ENCODE measurements around the gene GMIP. TPM values are rescaled to one million over a fixed set of nuclear protein-coding genes. Genes with fewer than 3 reads are reported as not detected.
A peak's percentile ranks its signal among the peaks of the same experiment; 100 is the strongest.

Gene GMIP
- polyA plus RNA-seq, 3 donors, result 41.4 to 91.4 (median 75.1) TPM

DNA sequence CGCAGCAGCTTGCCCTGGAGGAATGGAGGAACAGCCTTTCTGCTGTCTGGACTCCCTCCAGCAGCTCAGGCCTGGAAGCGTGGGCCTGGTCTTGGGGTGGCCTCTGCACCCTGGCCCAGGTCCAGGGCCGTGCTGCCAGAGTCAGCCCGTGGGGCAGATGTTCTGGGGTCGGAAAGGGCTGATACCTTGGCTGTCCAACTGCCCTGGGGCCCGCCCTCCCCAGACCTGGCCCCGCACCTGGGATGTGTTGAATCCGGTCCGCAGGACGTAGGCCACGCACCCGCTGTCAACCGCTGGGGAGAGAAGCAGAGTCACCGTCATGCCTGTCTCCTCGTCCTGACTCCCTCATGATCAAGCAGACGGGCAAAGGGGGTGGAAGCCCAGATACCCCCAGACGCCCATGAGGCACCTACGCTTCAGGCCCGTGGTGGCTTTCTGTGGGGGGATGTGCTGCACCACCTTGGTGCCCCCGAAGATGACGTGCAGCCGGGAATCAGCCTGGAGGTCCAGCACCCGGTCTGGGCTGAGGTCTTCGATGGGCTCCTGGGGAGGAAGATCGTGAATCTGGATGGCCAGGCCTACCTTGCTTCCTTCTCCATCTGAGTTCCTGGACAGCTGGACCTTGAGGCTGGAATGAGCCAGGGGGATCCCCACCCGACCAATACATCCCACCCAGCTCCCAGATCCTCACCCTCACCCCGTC, 12.3 kb upstream of the GMIP start:
- Mint-ChIP-seq H3K9me3 (no peaks in the 10 kb centered on the region), H3K27me3 (ENCODE audit: low read depth in 3 of 3) (peaks cover 0 to 10% (median 0%) of the 10 kb centered on the region in 3 donors), H3K4me3 (no peak overlapping the region), H3K36me3 (peaks cover 84 to 93% of the 10 kb centered on the region in 2 donors), H3K4me1 (no peaks in the 10 kb centered on the region), H3K27ac (peak overlapping the region in 4 of 7 donors; percentile 42 to 55 (median 48))
- no peak overlapping the region for H3K4me3 ChIP-seq (replicated peaks in 1 of 3; ENCODE audit: low read depth in 2 of 3, low read length in 3 of 3)
- 98% methylated on average over 24 of the region's 27 CpGs for WGBS (ENCODE audit: insufficient coverage)
- H3K9ac ChIP-seq (ENCODE audit: insufficient read depth, low read length, poor library complexity, severe bottlenecking), result no peak overlapping the region
- H3K9me3 ChIP-seq (replicated peaks in 1 of 2; ENCODE audit: control insufficient read depth in 1 of 2, insufficient read depth in 1 of 2, low read length in 2 of 2), result no peaks in the 10 kb centered on the region
- no peaks in the 10 kb centered on the region for H3K4me1 ChIP-seq (ENCODE audit: control insufficient read depth in 1 of 2, insufficient read depth in 2 of 2, low read length in 2 of 2)
- TF ChIP-seq CTCF (IDR thresholded peaks at IDR 0.05), result no peak
- H4K20me1 ChIP-seq (ENCODE audit: insufficient read depth, low read length), result peaks cover 9% of the 10 kb centered on the region
- H3K36me3 ChIP-seq (replicated peaks in 1 of 2; ENCODE audit: control insufficient read depth in 1 of 2, insufficient read depth in 2 of 2, low read length in 2 of 2), result peaks cover 91 to 93% of the 10 kb centered on the region in 2 donors
- no peak overlapping the region for H2AFZ ChIP-seq (ENCODE audit: insufficient read depth, low read depth, low read length, poor library complexity, severe bottlenecking)
- intact Hi-C loops (cut with micrococcal nuclease), result no loop called here
- no peaks in the 10 kb centered on the region for H3K27me3 ChIP-seq (ENCODE audit: control insufficient read depth in 2 of 2, insufficient read depth in 2 of 2, low read length in 2 of 2)
- DNase-seq, result no peak
- no peak overlapping the region for H3K27ac ChIP-seq (ENCODE audit: low read depth in 1 of 2, low read length in 2 of 2)
- H3K4me2 ChIP-seq (replicated peaks; ENCODE audit: extremely low read depth, low read length, poor library complexity, severe bottlenecking), result no peak overlapping the region
- peaks cover 24% of the 10 kb centered on the region for H3K79me2 ChIP-seq (ENCODE audit: insufficient read depth, low read length)

DNA sequence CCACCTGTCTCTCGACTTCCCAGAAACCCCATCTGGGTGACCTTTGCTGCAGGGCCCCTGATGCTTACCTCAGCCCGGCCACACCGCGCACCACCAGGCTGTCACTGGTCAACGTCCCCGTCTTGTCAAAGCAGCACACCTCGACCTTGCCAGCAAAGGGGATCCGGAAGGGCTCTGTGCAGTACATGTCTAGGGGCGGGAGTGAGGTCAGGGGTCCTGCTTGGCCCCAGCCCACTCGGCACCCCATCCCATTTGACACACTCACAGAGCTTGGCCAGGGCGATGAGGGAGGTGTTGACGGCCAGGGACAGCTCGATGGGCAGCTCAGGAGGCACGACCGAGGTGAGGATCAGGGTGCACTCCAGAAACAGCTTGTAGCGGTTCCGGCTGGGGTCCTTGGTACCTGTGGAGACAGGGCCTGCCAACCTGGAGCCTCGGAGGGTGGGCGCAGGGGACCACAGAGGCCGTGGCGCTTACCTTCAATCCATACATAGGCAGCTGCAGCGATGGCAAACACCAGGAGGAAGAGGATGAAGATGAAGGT, 11.7 kb upstream of the GMIP start:
- H3K4me3 ChIP-seq (replicated peaks in 1 of 3; ENCODE audit: low read depth in 2 of 3, low read length in 3 of 3), result no peak overlapping the region
- no peaks in the 10 kb centered on the region for H3K9me3 Mint-ChIP-seq
- intact Hi-C loops (cut with micrococcal nuclease), result no loop called here
- H3K27ac ChIP-seq (ENCODE audit: low read depth in 1 of 2, low read length in 2 of 2), result no peak overlapping the region
- H2AFZ ChIP-seq (ENCODE audit: insufficient read depth, low read depth, low read length, poor library complexity, severe bottlenecking), result no peak overlapping the region
- 95% methylated on average over 16 of the region's 22 CpGs for WGBS (ENCODE audit: insufficient coverage)
- peaks cover 12% of the 10 kb centered on the region for H4K20me1 ChIP-seq (ENCODE audit: insufficient read depth, low read length)
- H3K36me3 Mint-ChIP-seq, result peaks cover 91 to 98% of the 10 kb centered on the region in 2 donors
- peak in 1 of 3 donors; percentile 3 for DNase-seq
- no peaks in the 10 kb centered on the region for H3K4me1 Mint-ChIP-seq
- H3K27me3 Mint-ChIP-seq (ENCODE audit: low read depth in 3 of 3), result peaks cover 0 to 10% (median 0%) of the 10 kb centered on the region in 3 donors
- peaks cover 98 to 99% of the 10 kb centered on the region in 2 donors for H3K36me3 ChIP-seq (replicated peaks in 1 of 2; ENCODE audit: control insufficient read depth in 1 of 2, insufficient read depth in 2 of 2, low read length in 2 of 2)
- no peaks in the 10 kb centered on the region for H3K4me1 ChIP-seq (ENCODE audit: control insufficient read depth in 1 of 2, insufficient read depth in 2 of 2, low read length in 2 of 2)
- H3K4me2 ChIP-seq (replicated peaks; ENCODE audit: extremely low read depth, low read length, poor library complexity, severe bottlenecking), result no peak overlapping the region
- no peak for TF ChIP-seq CTCF (IDR thresholded peaks at IDR 0.05)
- no peaks in the 10 kb centered on the region for H3K27me3 ChIP-seq (ENCODE audit: control insufficient read depth in 2 of 2, insufficient read depth in 2 of 2, low read length in 2 of 2)
- no peaks in the 10 kb centered on the region for H3K9me3 ChIP-seq (replicated peaks in 1 of 2; ENCODE audit: control insufficient read depth in 1 of 2, insufficient read depth in 1 of 2, low read length in 2 of 2)
- no peak overlapping the region for H3K4me3 Mint-ChIP-seq
- H3K79me2 ChIP-seq (ENCODE audit: insufficient read depth, low read length), result peaks cover 18% of the 10 kb centered on the region
- peak overlapping the region in 1 of 7 donors; percentile 40 for H3K27ac Mint-ChIP-seq
- no peak overlapping the region for H3K9ac ChIP-seq (ENCODE audit: insufficient read depth, low read length, poor library complexity, severe bottlenecking)
